HEK293 (cell line): ENCODE results near the gene SDF2.

ENCODE experiments used
- HOXA7 ChIP-seq: sonication (generic); formaldehyde crosslinking; IDR thresholded peaks from 2 replicates; pipeline ENCODE4 v1.8.1; 2022; ENCODE audit warnings: missing genetic modification reagents, borderline replicate concordance
- OVOL3 ChIP-seq: fragments of 450-650 bp; formaldehyde crosslinking; IDR thresholded peaks from 2 replicates; pipeline ENCODE4 v1.5.1; 2016; ENCODE audit warnings: missing biosample characterization, missing genetic modification characterization
- WT1 ChIP-seq: fragments of 450-650 bp; formaldehyde crosslinking; IDR thresholded peaks from 2 replicates; pipeline ENCODE4 v1.5.1; 2016; ENCODE audit warnings: missing biosample characterization, missing genetic modification characterization
- YY1 ChIP-seq: fragments of 450-650 bp; formaldehyde crosslinking; IDR thresholded peaks from 2 replicates; pipeline ENCODE4 v1.5.1; 2018; ENCODE audit warnings: missing biosample characterization, missing genetic modification characterization
- ZNF138 ChIP-seq: fragments of 450-650 bp; formaldehyde crosslinking; IDR thresholded peaks from 2 replicates; pipeline ENCODE4 v1.5.1; 2016; ENCODE audit warnings: missing biosample characterization, missing genetic modification characterization, borderline replicate concordance
- ZNF335 ChIP-seq: fragments of 450-650 bp; formaldehyde crosslinking; conservative IDR thresholded peaks from 2 replicates; pipeline ENCODE4 v1.5.1; 2016; ENCODE audit warnings: missing biosample characterization, missing genetic modification characterization
- ZNF433 ChIP-seq: fragments of 450-650 bp; formaldehyde crosslinking; IDR thresholded peaks from 2 replicates; pipeline ENCODE4 v1.5.1; 2016; ENCODE audit warnings: missing biosample characterization, missing genetic modification characterization, low read depth
- ZNF776 ChIP-seq: fragments of 450-650 bp; formaldehyde crosslinking; IDR thresholded peaks from 2 replicates; pipeline ENCODE4 v1.5.0; 2017; ENCODE audit warnings: missing biosample characterization, missing genetic modification characterization, borderline replicate concordance
- ZNF777 ChIP-seq: fragments of 450-650 bp; formaldehyde crosslinking; IDR thresholded peaks from 2 replicates; pipeline ENCODE4 v1.5.1; 2017; ENCODE audit warnings: missing biosample characterization, missing genetic modification characterization, borderline replicate concordance
- TF ChIP-seq, protein P1 (sequence below): fragments of 450-650 bp; formaldehyde crosslinking; IDR thresholded peaks from 2 replicates; pipeline ENCODE4 v1.5.1; 2016; ENCODE audit warnings: missing biosample characterization, missing genetic modification characterization
- TF ChIP-seq, protein P2 (sequence below): fragments of 450-650 bp; formaldehyde crosslinking; IDR thresholded peaks from 2 replicates; pipeline ENCODE4 v1.5.1; 2016; ENCODE audit warnings: missing biosample characterization, missing genetic modification characterization
- TF ChIP-seq, protein P3 (sequence below): IDR thresholded peaks from 2 replicates; pipeline ENCODE4 v1.6.1; 2011; ENCODE audit warnings: mild to moderate bottlenecking, low read depth, low read length, borderline replicate concordance

DNA sequence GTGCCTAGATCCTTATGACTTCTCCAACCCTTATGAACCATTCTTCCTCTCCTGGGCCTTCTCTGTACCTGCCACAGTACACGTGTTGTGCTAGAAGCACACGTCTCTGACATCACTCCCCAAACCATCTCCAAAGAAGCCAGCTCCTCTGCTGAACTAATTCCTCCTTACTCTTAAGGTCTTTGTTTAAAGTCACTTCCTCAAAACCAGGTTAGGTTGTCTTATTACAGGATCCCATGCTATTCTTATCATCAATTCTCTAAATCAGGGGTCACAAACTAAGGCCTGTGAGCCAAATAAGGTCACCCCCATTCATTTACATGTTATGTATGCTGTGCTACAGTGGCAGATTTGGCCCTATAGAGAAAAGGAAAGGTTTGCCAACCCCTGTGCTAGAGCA is 4.3 kb upstream of the SDF2 start:
- TF ChIP-seq, protein P1, sequence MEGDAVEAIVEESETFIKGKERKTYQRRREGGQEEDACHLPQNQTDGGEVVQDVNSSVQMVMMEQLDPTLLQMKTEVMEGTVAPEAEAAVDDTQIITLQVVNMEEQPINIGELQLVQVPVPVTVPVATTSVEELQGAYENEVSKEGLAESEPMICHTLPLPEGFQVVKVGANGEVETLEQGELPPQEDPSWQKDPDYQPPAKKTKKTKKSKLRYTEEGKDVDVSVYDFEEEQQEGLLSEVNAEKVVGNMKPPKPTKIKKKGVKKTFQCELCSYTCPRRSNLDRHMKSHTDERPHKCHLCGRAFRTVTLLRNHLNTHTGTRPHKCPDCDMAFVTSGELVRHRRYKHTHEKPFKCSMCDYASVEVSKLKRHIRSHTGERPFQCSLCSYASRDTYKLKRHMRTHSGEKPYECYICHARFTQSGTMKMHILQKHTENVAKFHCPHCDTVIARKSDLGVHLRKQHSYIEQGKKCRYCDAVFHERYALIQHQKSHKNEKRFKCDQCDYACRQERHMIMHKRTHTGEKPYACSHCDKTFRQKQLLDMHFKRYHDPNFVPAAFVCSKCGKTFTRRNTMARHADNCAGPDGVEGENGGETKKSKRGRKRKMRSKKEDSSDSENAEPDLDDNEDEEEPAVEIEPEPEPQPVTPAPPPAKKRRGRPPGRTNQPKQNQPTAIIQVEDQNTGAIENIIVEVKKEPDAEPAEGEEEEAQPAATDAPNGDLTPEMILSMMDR (tag by site-specific recombination) = no peak
- TF ChIP-seq, protein P2, sequence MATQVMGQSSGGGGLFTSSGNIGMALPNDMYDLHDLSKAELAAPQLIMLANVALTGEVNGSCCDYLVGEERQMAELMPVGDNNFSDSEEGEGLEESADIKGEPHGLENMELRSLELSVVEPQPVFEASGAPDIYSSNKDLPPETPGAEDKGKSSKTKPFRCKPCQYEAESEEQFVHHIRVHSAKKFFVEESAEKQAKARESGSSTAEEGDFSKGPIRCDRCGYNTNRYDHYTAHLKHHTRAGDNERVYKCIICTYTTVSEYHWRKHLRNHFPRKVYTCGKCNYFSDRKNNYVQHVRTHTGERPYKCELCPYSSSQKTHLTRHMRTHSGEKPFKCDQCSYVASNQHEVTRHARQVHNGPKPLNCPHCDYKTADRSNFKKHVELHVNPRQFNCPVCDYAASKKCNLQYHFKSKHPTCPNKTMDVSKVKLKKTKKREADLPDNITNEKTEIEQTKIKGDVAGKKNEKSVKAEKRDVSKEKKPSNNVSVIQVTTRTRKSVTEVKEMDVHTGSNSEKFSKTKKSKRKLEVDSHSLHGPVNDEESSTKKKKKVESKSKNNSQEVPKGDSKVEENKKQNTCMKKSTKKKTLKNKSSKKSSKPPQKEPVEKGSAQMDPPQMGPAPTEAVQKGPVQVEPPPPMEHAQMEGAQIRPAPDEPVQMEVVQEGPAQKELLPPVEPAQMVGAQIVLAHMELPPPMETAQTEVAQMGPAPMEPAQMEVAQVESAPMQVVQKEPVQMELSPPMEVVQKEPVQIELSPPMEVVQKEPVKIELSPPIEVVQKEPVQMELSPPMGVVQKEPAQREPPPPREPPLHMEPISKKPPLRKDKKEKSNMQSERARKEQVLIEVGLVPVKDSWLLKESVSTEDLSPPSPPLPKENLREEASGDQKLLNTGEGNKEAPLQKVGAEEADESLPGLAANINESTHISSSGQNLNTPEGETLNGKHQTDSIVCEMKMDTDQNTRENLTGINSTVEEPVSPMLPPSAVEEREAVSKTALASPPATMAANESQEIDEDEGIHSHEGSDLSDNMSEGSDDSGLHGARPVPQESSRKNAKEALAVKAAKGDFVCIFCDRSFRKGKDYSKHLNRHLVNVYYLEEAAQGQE (tag by site-specific recombination) = no peak
- TF ChIP-seq ZNF433 = no peak
- TF ChIP-seq WT1 (tag by site-specific recombination) = no peak
- TF ChIP-seq ZNF776 = no peak
- TF ChIP-seq ZNF777 (tag by site-specific recombination) = no peak
- TF ChIP-seq, protein P3, sequence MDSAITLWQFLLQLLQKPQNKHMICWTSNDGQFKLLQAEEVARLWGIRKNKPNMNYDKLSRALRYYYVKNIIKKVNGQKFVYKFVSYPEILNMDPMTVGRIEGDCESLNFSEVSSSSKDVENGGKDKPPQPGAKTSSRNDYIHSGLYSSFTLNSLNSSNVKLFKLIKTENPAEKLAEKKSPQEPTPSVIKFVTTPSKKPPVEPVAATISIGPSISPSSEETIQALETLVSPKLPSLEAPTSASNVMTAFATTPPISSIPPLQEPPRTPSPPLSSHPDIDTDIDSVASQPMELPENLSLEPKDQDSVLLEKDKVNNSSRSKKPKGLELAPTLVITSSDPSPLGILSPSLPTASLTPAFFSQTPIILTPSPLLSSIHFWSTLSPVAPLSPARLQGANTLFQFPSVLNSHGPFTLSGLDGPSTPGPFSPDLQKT = no peak
- no peak for TF ChIP-seq YY1
- TF ChIP-seq HOXA7 (CRISPR knock-in tag) = no peak
- TF ChIP-seq ZNF138 (tag by site-specific recombination) = no peak
- TF ChIP-seq ZNF335 (tag by site-specific recombination) = no peak
- no peak for TF ChIP-seq OVOL3 (tag by site-specific recombination)
